WTC11 (cell line): ENCODE results near the gene RPUSD3. TPM values are rescaled to one million over a fixed set of nuclear protein-coding genes. Genes with fewer than 3 reads are reported as not detected.

Source experiments
- ATAC-seq: fragments of 200-7000 bp; cut with Tn5 transposase; 2 replicates; pipeline ENCODE4 v1.10.0; 2021; ENCODE audit warnings: mild to moderate bottlenecking, moderate library complexity
- CTCF ChIA-PET: fragments of 300-600 bp; sonication (Branson Sonifier 250); formaldehyde crosslinking; loops from one replicate; lab custom pipeline; 2021; ENCODE audit warnings: antibody characterized with exemption; lab: Charles Lee
- POLR2A ChIA-PET: fragments of 350-600 bp; sonication (Branson Sonifier 250); formaldehyde crosslinking; loops from one replicate; lab custom pipeline; 2021; ENCODE audit warnings: antibody characterized with exemption; lab: Charles Lee
- DNase-seq: peaks from one replicate; pipeline ENCODE4 v3.0.0; 2021; ENCODE audit warnings: low spot score
- H3K27ac Mint-ChIP-seq: 2 replicates; pipeline ENCODE4 v1.8.0; 2021; ENCODE audit warnings: mixed read lengths
- H3K27me3 Mint-ChIP-seq: 2 replicates; pipeline ENCODE4 v1.8.0; 2021; ENCODE audit warnings: low read depth, mild to moderate bottlenecking, moderate library complexity, mixed read lengths
- H3K36me3 Mint-ChIP-seq: 2 replicates; pipeline ENCODE4 v1.8.0; 2021; ENCODE audit warnings: mixed read lengths
- H3K4me1 Mint-ChIP-seq: 2 replicates; pipeline ENCODE4 v1.8.0; 2022; ENCODE audit warnings: mixed read lengths
- H3K4me3 Mint-ChIP-seq: 2 replicates; pipeline ENCODE4 v1.8.0; 2021; ENCODE audit warnings: mild to moderate bottlenecking, moderate library complexity, mixed read lengths
- H3K9me3 Mint-ChIP-seq: 2 replicates; pipeline ENCODE4 v1.8.0; 2021; ENCODE audit warnings: mixed read lengths
- EMX1 ChIP-seq: fragments of 250-450 bp; sonication (Bioruptor Pico); IDR thresholded peaks from 2 replicates; pipeline ENCODE4 v1.8.0; 2021; ENCODE audit warnings: mild to moderate bottlenecking
- TP53 ChIP-seq: sonication (generic); formaldehyde crosslinking; IDR thresholded peaks from 2 replicates; pipeline ENCODE4 v1.8.1; 2023; ENCODE audit warnings: mild to moderate bottlenecking, missing genetic modification reagents
- USF1 ChIP-seq: sonication (generic); formaldehyde crosslinking; IDR thresholded peaks from 2 replicates; pipeline ENCODE4 v1.8.0; 2022; ENCODE audit warnings: mild to moderate bottlenecking, missing genetic modification reagents
- total RNA-seq: library from RNA; stranded (reverse); gene quantifications from 3 replicates; pipeline ENCODE4 v1.2.3, GENCODE V29; 2021
- TF ChIP-seq, protein P1 (sequence below): sonication (generic); formaldehyde crosslinking; conservative IDR thresholded peaks from 2 replicates; pipeline ENCODE4 v1.8.1; 2022; ENCODE audit warnings: mild to moderate bottlenecking, missing genetic modification reagents

The RPUSD3 gene
- total RNA-seq, 1 experiment from 2014 or later = 95.5 TPM

DNA sequence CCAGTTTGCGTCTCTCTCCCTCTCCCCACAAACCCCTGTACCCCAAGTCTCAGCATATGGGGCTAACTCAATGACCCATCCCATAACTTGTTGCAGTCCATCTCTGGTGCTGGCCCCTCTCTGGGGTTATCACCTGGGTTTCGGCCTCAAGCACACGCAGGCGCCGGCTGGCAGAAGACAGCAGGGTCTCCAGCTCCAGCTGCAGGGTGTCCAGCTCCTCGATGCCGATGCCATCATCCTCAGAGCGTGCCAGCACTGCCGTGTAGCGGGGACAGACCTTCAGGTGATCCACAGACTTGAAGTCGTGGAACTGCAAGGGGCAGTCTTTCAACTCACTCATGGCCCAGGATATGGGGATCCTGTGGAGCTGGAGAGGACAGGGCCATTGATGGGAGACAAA is 52.7 kb downstream of the RPUSD3 start:
- H3K36me3 Mint-ChIP-seq = peaks cover 47% of the 10 kb centered on the region
- H3K4me3 Mint-ChIP-seq = peak overlapping the region; percentile 94
- H3K9me3 Mint-ChIP-seq = no peaks in the 10 kb centered on the region
- POLR2A ChIA-PET = no interaction called here
- H3K4me1 Mint-ChIP-seq = peaks cover 18% of the 10 kb centered on the region
- H3K27me3 Mint-ChIP-seq = no peaks in the 10 kb centered on the region; the same call in 1 of the 2 replicates
- TF ChIP-seq EMX1 (CRISPR knock-in tag) = no peak
- TF ChIP-seq, protein P1, sequence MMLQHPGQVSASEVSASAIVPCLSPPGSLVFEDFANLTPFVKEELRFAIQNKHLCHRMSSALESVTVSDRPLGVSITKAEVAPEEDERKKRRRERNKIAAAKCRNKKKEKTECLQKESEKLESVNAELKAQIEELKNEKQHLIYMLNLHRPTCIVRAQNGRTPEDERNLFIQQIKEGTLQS (CRISPR knock-in tag) = no peak
- no peak for TF ChIP-seq USF1 (CRISPR knock-in tag)
- TF ChIP-seq TP53 (CRISPR knock-in tag) = no peak
- TF ChIP-seq, all 79 proteins: peak for 0
- ATAC-seq = no peak
- no peak overlapping the region for H3K27ac Mint-ChIP-seq
- DNase-seq = no peak
- CTCF ChIA-PET = interaction anchor here (0.5 to 1.2 kb wide), 2 partner anchors 64 to 67 kb away, joined by 4 to 5 read pairs; no protein-coding TSS in a partner anchor

Other genes starting within 250 kb of the RPUSD3 start
- 46.7 to 47.9 TPM (median 47.5 TPM) in 3 replicates for gene MTMR14, start 194.5 kb downstream of the RPUSD3 start, total RNA-seq
- gene CPNE9, start 140.2 kb downstream of the RPUSD3 start, total RNA-seq = 3.2 to 6.6 TPM (median 6.0 TPM) in 3 replicates
- 20.4 to 22.8 TPM (median 21.4 TPM) in 3 replicates for gene BRPF1, start 112.3 kb downstream of the RPUSD3 start, total RNA-seq
- 23.6 to 27.3 TPM (median 26.7 TPM) in 3 replicates for gene OGG1, start 94.1 kb downstream of the RPUSD3 start, total RNA-seq
- 3.1 to 6.6 TPM (median 5.9 TPM) in 3 replicates for gene CAMK1, start 74.1 kb downstream of the RPUSD3 start, total RNA-seq
- gene TADA3, start 51.5 kb downstream of the RPUSD3 start, total RNA-seq = 49.0 to 57.9 TPM (median 55.9 TPM) in 3 replicates
- gene ARPC4, start 50.9 kb downstream of the RPUSD3 start, total RNA-seq = 127 to 143 TPM (median 133 TPM) in 3 replicates
- gene TTLL3, start 33.7 kb downstream of the RPUSD3 start, total RNA-seq = 11.1 to 14.7 TPM (median 12.3 TPM) in 3 replicates
- not detected in 3 replicates for gene CIDEC, start 36.2 kb upstream of the RPUSD3 start, total RNA-seq
- gene JAGN1, start 46.6 kb upstream of the RPUSD3 start, total RNA-seq = 25.6 to 30.1 TPM (median 28.7 TPM) in 3 replicates
- 3.0 to 4.2 TPM (median 4.0 TPM) in 3 replicates for gene IL17RE, start 58.8 kb upstream of the RPUSD3 start, total RNA-seq
- 10.1 to 11.8 TPM (median 10.2 TPM) in 3 replicates for gene IL17RC, start 73.1 kb upstream of the RPUSD3 start, total RNA-seq
- gene CRELD1, start 89.8 kb upstream of the RPUSD3 start, total RNA-seq = 18.8 to 36.2 TPM (median 35.9 TPM) in 3 replicates
- 9.2 to 11.5 TPM (median 11.4 TPM) in 3 replicates for gene PRRT3, start 108.4 kb upstream of the RPUSD3 start, total RNA-seq
- gene EMC3, start 142.8 kb upstream of the RPUSD3 start, total RNA-seq = 38.0 to 43.8 TPM (median 42.1 TPM) in 3 replicates
- 69.6 to 73.5 TPM (median 73.1 TPM) in 3 replicates for gene FANCD2, start 182.4 kb upstream of the RPUSD3 start, total RNA-seq